ENCODE data around the gene MAPK14.
"Not testable (repeated sequence)": the region's sequence is repeated elsewhere in the genome, so short reads cannot be mapped to it uniquely, and the experiment has no call there.

Gene MAPK14

DNA sequence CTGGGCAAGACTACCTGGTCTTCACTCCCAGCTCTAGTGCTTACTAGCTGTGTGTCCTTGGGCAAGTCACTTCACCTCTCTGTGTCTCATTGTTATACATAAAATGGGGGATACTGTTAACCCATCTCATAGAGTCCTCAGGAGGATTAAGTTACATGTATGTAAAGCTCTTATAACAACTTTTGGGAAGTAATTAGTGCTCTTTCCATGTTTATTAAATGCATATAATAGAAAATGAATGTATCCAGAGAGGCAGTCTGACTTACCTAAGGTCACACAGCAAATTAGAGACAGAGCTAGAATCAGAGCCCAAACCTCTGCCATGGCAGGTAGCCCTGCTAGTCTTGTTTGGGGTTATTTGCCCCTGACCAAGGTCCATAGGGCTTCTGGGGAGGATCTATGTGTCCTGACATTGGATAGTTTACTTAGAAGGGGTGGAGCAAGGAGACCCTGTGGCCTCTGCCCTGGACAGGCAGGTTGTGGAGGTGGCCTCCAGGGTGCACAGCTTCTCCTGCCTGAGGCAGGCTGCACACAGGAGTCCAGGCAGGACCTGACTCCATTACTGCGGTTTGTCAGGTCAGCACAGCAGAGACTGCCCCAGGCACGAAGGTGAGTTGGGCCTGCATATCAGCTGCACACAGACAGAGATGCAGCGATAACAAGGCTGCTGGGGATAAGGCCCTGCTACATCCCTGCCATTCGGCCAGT is 94.3 kb downstream of the MAPK14 start:
- DNase-seq (ENCODE audit: low spot score) = peak; percentile 25

GRCh38 chr6:36122495-36123269 is 95.1 kb downstream of the MAPK14 start:
- DNase-seq (ENCODE audit: low spot score) = peak; percentile 17

DNA sequence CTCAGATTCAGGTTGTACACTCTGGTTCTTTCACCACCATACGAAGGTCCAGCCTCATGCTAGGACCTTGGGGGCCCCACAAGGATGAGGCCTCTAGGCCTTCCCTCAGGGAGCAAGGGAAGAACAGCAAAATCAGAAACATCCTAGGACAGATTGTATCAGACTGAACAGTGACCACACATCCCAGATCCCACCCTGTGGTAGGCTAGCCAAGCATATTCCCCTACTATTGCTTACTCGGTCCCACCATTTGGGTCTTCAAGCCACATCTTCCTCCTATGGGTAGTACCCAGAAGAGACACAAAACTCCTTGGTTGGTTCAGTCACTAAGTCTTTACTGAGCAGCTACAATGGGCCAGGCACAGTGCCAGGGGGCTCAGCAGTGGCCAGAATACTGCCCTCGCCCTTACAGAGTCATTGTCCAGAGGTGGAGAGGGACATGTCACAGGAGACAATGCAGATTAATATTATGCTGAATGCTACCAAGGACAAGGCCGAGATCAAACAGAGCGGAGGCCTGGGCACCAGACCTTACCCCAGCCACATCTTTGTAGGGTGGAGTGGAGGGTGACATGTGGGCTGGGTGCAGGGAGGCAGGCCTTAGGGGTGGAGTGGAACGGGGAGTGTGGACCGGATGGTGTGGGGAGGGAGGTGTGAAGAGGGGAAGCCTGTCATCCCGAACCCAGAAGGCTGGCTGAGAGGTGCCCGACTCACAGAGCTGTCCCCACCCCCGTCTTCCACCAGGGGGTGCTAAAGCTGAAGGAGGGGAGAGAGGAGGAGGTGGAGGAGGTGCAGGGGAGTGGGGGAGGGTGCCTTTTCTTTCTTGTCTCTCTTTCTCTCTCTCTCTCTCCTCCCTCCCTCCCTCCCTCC is 95.9 kb downstream of the MAPK14 start:
- peak; percentile 75 for DNase-seq (ENCODE audit: low spot score)

DNA sequence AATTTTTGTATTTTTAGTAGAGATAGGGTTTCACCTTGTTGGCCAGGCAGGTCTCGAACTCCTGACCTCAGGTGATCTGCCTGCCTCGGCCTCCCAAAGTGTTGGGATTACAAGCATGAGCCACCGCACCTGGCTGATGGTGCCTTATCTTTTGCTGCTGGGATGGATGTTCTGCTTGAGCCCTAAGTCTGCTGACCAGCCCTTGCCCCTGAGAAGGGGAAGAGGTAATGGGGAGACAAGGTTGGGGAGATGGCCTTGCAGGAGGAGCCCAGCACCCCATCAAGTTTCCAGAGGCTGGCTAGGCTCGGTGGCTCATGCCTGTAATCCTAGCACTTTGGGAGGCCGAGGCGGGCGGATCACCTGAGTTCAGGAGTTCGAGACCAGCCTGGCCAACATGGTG is 96.7 kb downstream of the MAPK14 start:
- not testable (repeated sequence) for DNase-seq (ENCODE audit: low spot score)

DNA sequence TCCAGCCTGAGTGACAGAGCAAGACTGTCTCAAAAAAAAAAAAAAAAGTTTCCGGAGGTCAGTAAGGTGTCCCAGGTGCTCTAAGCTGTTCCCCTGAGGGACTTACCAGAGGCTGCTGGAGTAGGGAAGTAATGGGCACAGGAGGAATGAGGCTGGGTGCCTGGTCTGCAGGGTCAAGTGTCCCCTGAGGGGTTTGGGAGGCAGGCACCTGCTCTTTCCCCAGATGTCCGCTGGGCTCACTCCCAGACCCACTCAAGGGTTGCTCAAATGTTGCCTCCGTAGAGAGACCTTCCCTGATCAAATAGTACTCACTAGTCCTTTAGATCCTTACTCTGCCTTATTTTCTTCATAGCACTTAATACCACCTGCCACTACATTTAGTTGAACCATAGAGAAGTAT is 97.3 kb downstream of the MAPK14 start:
- DNase-seq (ENCODE audit: low spot score) = no peak

GRCh38 chr6:36125575-36125974 is 98.0 kb downstream of the MAPK14 start:
- no peak for DNase-seq (ENCODE audit: low spot score)

- DNase-seq (ENCODE audit: low spot score) = no peak
Measured at GRCh38 chr6:36126121-36126520, 98.5 kb downstream of the MAPK14 start.

DNA sequence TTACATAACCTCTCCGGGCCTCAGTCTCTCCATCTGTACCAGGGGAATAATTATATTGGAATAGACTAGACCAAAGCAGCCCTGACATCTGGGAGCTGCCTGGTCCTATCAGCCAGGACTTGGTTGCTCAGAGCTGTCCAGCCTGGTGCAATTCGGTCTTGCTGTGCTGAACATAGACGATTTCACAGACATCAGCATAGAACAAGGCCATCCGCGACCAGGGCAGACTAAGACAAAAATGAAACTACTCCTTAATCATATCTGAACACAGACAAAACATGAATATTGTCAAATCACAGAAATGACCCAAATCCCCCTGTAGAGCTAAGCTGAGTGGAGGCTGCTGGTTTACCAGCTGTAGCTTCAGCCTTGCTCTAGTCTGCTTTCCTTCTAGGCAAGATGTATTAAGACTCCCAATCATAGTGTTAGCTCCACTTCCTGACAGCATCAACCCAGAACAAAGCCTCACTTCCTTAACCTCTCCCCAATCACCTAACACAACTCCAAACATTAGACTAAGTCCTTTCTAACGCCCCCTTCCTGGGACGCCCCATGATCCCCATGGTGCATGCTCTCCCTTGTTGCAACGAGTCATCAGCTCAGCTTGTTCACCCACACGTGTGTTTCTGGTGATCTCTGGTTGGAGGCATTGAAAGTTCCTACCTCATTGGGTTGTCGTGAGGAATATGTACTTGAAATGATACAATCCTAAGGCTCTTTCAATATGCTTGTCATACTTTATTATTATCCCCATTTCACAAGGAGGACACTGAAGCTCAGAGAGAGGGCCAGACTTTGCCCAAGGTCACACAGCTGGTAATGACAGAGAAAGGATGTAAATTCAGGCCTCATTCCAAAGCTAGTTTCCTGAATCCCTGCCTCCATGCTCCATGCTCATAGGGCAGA is 99.2 kb downstream of the MAPK14 start:
- no peak for DNase-seq (ENCODE audit: low spot score)

DNA sequence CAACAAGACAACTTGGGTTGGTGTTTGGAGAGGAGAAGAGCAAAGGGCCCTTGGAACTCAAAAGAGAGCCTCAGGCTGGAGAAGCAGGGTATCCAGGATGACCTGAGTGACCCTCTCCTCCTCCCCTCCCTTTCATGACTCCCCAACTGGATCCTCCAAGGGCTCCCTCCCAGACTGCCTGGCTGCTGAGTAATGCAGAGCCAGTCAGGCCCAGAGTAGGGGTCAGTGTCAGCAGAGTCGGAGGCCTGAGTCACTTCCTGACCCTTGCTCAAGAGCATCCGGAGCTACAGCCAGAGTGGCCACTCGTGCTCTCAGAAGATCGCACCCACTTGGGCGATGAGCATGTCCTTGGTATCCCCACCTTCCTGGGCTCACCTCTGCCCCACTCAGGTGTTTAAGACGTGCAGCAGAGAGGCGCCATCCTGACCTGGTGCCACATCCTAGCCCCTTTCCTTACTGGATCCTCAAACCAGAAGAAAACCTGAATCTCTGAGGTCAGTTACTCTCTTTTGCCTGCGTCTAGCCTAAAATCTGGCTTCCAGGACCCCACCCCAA is 99.9 kb downstream of the MAPK14 start:
- no peak for DNase-seq (ENCODE audit: low spot score)

DNA sequence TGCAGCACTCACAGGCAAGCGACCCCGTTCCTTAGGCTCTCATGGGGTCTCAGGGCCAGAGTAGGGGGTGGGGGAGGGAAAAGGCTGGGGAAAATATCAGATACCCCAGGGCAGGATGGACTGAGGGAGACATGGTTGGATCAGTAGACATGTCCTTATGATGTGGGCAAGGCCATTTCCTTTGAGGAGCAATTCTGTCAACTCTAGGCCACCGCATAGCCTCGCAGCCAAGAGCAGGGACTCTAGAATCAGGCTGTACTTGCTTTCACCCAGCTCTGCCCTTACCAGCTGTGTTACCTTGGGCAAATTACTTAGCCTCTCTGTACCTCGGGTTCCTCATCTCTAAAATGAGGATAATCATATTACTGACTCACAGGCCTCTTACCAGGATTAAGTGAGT is 100.5 kb downstream of the MAPK14 start:
- no peak for DNase-seq (ENCODE audit: low spot score)

DNA sequence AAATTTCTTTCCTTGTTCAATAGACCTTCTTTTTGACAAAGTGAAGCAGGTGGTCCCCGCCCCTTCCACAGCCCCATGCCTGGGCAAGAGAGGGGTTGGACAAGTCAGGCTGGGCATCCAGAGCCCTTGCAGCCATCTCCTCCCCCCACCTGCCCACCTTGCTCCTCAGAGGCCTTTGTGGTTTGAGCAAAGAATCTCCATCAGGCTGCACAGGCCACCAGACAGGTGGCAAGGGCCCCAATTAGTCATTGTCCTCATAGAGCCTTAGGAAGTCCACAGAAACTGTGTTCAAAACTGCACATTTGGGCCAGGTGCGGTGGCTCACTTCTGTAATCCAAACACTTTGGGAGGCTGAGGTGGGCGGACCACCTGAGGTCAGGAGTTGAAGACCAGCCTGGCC is 101.2 kb downstream of the MAPK14 start:
- DNase-seq (ENCODE audit: low spot score) = no peak

DNA sequence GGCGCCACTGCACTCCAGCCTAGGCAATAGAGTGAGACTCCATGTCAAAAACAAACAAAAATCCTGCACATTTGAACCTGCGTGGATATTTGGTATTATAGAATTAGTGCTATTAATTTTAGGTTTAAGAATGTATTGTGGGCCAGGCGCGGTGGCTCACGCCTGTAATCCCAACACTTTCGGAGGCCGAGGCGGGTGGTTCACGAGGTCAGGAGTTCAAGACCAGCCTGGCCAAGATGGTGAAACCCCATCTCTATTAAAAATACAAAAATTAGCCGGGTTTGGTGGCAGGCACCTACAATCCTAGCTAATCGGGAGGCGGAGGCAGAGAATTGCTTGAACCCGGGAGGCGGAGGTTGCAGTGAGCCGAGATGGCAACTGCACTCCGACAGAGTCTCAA is 101.7 kb downstream of the MAPK14 start:
- DNase-seq (ENCODE audit: low spot score) = not testable (repeated sequence)

GRCh38 chr6:36129941-36130666 is 102.5 kb downstream of the MAPK14 start, which contains the start of gene MAPK13:
Gene MAPK13, plus strand, starts transcription at chr6:36130513. Its CDS starts 70 bp downstream, at chr6:36130583.
- no peak for DNase-seq (ENCODE audit: low spot score)

GRCh38 chr6:36130667-36131510 is 103.3 kb downstream of the MAPK14 start:
- peak; percentile 40 for DNase-seq (ENCODE audit: low spot score)

- peak; percentile 78 for DNase-seq (ENCODE audit: low spot score)
Measured at GRCh38 chr6:36131511-36132245, 104.1 kb downstream of the MAPK14 start.

GRCh38 chr6:36132246-36132895 is 104.8 kb downstream of the MAPK14 start:
- peak; percentile 18 for DNase-seq (ENCODE audit: low spot score)

GRCh38 chr6:36133148-36133547 is 105.5 kb downstream of the MAPK14 start:
- no peak for DNase-seq (ENCODE audit: low spot score)

GRCh38 chr6:36133912-36134311 is 106.3 kb downstream of the MAPK14 start:
- DNase-seq (ENCODE audit: low spot score) = no peak

Data from SK-N-DZ (cell line).